HEK293 (cell line): Measurements from ENCODE around the gene CATSPER3.

Experiments used
- HOXA7 ChIP-seq: sonication (generic); formaldehyde crosslinking; IDR thresholded peaks from 2 replicates; pipeline ENCODE4 v1.8.1; 2022; ENCODE audit warnings: missing genetic modification reagents, borderline replicate concordance
- SP2 ChIP-seq: fragments of 450-650 bp; formaldehyde crosslinking; IDR thresholded peaks from 2 replicates; pipeline ENCODE4 v1.5.1; 2016; ENCODE audit warnings: missing biosample characterization, missing genetic modification characterization
- ZBTB8A ChIP-seq: fragments of 450-650 bp; formaldehyde crosslinking; IDR thresholded peaks from 2 replicates; pipeline ENCODE4 v1.5.1; 2016; ENCODE audit warnings: missing biosample characterization, missing genetic modification characterization
- ZFP3 ChIP-seq: fragments of 450-650 bp; formaldehyde crosslinking; IDR thresholded peaks from 2 replicates; pipeline ENCODE4 v1.5.1; 2016; ENCODE audit warnings: low read depth, missing biosample characterization, missing genetic modification characterization
- ZFP41 ChIP-seq: fragments of 450-650 bp; formaldehyde crosslinking; IDR thresholded peaks from 2 replicates; pipeline ENCODE4 v1.5.1; 2016; ENCODE audit warnings: missing biosample characterization, missing genetic modification characterization, borderline replicate concordance
- ZFP69B ChIP-seq: fragments of 450-650 bp; formaldehyde crosslinking; IDR thresholded peaks from 2 replicates; pipeline ENCODE4 v1.5.1; 2016; ENCODE audit warnings: missing biosample characterization, missing genetic modification characterization
- ZIC2 ChIP-seq: fragments of 450-650 bp; formaldehyde crosslinking; IDR thresholded peaks from 2 replicates; pipeline ENCODE4 v1.5.1; 2016; ENCODE audit warnings: missing biosample characterization, missing genetic modification characterization
- ZNF132 ChIP-seq: fragments of 450-650 bp; formaldehyde crosslinking; IDR thresholded peaks from 2 replicates; pipeline ENCODE4 v1.5.1; 2017; ENCODE audit warnings: missing biosample characterization, missing genetic modification characterization, borderline replicate concordance
- ZNF211 ChIP-seq: fragments of 450-650 bp; formaldehyde crosslinking; IDR thresholded peaks from 2 replicates; pipeline ENCODE4 v1.5.1; 2016; ENCODE audit warnings: low read depth, missing biosample characterization, missing genetic modification characterization
- ZNF239 ChIP-seq: fragments of 450-650 bp; formaldehyde crosslinking; IDR thresholded peaks from 2 replicates; pipeline ENCODE4 v1.5.1; 2016; ENCODE audit warnings: missing biosample characterization, missing genetic modification characterization
- ZNF292 ChIP-seq: fragments of 450-650 bp; formaldehyde crosslinking; IDR thresholded peaks from 2 replicates; pipeline ENCODE4 v1.5.1; 2016; ENCODE audit warnings: low read depth, missing biosample characterization, missing genetic modification characterization, borderline replicate concordance
- ZNF341 ChIP-seq: fragments of 450-650 bp; formaldehyde crosslinking; IDR thresholded peaks from 2 replicates; pipeline ENCODE4; 2016; ENCODE audit warnings: low read depth, missing biosample characterization, missing genetic modification characterization
- ZNF521 ChIP-seq: fragments of 450-650 bp; formaldehyde crosslinking; IDR thresholded peaks from 2 replicates; pipeline ENCODE4 v1.5.1; 2017; ENCODE audit warnings: missing biosample characterization, mild to moderate bottlenecking, missing genetic modification characterization
- ZNF549 ChIP-seq: fragments of 450-650 bp; IDR thresholded peaks from 2 replicates; pipeline ENCODE4 v1.5.1; 2018; ENCODE audit warnings: missing biosample characterization, missing genetic modification characterization, mild to moderate bottlenecking, inconsistent platforms, moderate library complexity
- ZNF585B ChIP-seq: fragments of 450-650 bp; formaldehyde crosslinking; IDR thresholded peaks from 2 replicates; pipeline ENCODE4 v1.5.1; 2016; ENCODE audit warnings: missing biosample characterization, missing genetic modification characterization
- ZNF600 ChIP-seq: fragments of 450-650 bp; formaldehyde crosslinking; IDR thresholded peaks from 2 replicates; pipeline ENCODE4 v1.5.1; 2016; ENCODE audit warnings: missing biosample characterization, missing genetic modification characterization
- TF ChIP-seq, protein P1 (sequence below): fragments of 450-650 bp; formaldehyde crosslinking; IDR thresholded peaks from 2 replicates; pipeline ENCODE4 v1.5.1; 2016; ENCODE audit warnings: missing biosample characterization, missing genetic modification characterization
- TF ChIP-seq, protein P2 (sequence below): fragments of 450-650 bp; formaldehyde crosslinking; IDR thresholded peaks from 2 replicates; pipeline ENCODE4 v1.5.1; 2016; ENCODE audit warnings: missing biosample characterization, missing genetic modification characterization
- TF ChIP-seq, protein P3 (sequence below): fragments of 450-650 bp; formaldehyde crosslinking; IDR thresholded peaks from 2 replicates; pipeline ENCODE4 v1.5.1; 2017; ENCODE audit warnings: missing biosample characterization, missing genetic modification characterization
- TF ChIP-seq, protein P4 (sequence below): fragments of 450-650 bp; formaldehyde crosslinking; IDR thresholded peaks from 2 replicates; pipeline ENCODE4 v1.5.1; 2017; ENCODE audit warnings: missing biosample characterization, mild to moderate bottlenecking, missing genetic modification characterization, moderate library complexity
- TF ChIP-seq, protein P5 (sequence below): fragments of 450-650 bp; formaldehyde crosslinking; IDR thresholded peaks from 2 replicates; pipeline ENCODE4 v1.5.0; 2017; ENCODE audit warnings: missing biosample characterization, missing genetic modification characterization, borderline replicate concordance
- TF ChIP-seq, protein P6 (sequence below): fragments of 450-650 bp; formaldehyde crosslinking; IDR thresholded peaks from 2 replicates; pipeline ENCODE4 v1.5.1; 2016; ENCODE audit warnings: missing biosample characterization, missing genetic modification characterization

The CATSPER3 gene

DNA sequence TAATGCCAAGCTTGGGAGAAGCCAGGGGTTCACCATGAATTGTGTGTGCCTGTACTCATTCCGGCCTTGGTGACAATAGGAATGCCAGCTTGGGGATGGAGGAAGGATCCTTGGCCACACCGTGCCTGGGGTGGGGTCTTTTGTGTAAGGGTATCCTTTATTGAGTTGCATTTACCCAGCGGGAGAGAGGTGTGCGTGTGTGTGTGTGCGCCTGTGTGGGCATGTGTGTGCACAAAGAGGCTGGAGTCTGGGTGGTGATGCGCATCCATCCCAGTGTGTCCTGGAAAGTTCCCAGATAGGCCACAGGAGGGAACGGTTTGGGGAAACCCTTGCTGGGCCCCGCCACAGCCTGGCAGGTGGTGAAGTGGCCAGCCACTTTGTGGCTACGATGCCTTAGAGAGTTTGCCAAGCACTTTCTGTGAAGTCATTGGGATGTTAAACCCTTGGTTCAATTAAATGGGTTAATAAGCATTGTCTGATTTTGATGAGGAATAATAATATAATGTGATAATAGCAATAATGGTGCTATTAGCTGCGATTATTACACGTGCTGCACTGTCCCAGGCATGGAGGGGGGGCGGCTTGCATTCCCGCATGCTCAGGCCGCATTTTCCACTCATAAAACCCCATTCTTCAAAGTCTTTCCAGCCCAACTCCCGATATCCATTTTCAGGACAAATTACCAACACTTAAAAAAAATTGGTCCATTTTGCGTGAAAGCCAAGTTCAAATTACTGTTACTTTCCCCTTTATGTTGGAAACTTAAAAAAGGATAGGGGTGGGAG is 52.6 kb downstream of the CATSPER3 start (continued):
- TF ChIP-seq, protein P1, sequence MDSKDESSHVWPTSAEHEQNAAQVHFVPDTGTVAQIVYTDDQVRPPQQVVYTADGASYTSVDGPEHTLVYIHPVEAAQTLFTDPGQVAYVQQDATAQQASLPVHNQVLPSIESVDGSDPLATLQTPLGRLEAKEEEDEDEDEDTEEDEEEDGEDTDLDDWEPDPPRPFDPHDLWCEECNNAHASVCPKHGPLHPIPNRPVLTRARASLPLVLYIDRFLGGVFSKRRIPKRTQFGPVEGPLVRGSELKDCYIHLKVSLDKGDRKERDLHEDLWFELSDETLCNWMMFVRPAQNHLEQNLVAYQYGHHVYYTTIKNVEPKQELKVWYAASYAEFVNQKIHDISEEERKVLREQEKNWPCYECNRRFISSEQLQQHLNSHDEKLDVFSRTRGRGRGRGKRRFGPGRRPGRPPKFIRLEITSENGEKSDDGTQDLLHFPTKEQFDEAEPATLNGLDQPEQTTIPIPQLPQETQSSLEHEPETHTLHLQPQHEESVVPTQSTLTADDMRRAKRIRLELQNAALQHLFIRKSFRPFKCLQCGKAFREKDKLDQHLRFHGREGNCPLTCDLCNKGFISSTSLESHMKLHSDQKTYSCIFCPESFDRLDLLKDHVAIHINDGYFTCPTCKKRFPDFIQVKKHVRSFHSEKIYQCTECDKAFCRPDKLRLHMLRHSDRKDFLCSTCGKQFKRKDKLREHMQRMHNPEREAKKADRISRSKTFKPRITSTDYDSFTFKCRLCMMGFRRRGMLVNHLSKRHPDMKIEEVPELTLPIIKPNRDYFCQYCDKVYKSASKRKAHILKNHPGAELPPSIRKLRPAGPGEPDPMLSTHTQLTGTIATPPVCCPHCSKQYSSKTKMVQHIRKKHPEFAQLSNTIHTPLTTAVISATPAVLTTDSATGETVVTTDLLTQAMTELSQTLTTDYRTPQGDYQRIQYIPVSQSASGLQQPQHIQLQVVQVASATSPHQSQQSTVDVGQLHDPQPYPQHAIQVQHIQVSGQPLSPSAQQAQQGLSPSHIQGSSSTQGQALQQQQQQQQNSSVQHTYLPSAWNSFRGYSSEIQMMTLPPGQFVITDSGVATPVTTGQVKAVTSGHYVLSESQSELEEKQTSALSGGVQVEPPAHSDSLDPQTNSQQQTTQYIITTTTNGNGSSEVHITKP (tag by site-specific recombination): no peak
- TF ChIP-seq ZNF211 (no peak), ZNF521 (tag by site-specific recombination) (no peak), ZNF341 (tag by site-specific recombination) (no peak), ZNF585B (tag by site-specific recombination) (no peak), HOXA7 (CRISPR knock-in tag) (no peak), ZBTB8A (tag by site-specific recombination) (no peak), SP2 (no peak), ZIC2 (tag by site-specific recombination) (peak; percentile 77), ZFP41 (tag by site-specific recombination) (no peak), ZNF292 (tag by site-specific recombination) (no peak), ZFP3 (tag by site-specific recombination) (no peak), ZNF549 (no peak), ZFP69B (tag by site-specific recombination) (peak; percentile 62; the same call in 1 of the 2 replicates), ZNF239 (no peak), ZNF132 (tag by site-specific recombination) (no peak), ZNF600 (tag by site-specific recombination) (peak; percentile 32; the same call in 1 of the 2 replicates)
- TF ChIP-seq, protein P2, sequence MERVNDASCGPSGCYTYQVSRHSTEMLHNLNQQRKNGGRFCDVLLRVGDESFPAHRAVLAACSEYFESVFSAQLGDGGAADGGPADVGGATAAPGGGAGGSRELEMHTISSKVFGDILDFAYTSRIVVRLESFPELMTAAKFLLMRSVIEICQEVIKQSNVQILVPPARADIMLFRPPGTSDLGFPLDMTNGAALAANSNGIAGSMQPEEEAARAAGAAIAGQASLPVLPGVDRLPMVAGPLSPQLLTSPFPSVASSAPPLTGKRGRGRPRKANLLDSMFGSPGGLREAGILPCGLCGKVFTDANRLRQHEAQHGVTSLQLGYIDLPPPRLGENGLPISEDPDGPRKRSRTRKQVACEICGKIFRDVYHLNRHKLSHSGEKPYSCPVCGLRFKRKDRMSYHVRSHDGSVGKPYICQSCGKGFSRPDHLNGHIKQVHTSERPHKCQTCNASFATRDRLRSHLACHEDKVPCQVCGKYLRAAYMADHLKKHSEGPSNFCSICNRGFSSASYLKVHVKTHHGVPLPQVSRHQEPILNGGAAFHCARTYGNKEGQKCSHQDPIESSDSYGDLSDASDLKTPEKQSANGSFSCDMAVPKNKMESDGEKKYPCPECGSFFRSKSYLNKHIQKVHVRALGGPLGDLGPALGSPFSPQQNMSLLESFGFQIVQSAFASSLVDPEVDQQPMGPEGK (tag by site-specific recombination): no peak
- TF ChIP-seq, protein P3, sequence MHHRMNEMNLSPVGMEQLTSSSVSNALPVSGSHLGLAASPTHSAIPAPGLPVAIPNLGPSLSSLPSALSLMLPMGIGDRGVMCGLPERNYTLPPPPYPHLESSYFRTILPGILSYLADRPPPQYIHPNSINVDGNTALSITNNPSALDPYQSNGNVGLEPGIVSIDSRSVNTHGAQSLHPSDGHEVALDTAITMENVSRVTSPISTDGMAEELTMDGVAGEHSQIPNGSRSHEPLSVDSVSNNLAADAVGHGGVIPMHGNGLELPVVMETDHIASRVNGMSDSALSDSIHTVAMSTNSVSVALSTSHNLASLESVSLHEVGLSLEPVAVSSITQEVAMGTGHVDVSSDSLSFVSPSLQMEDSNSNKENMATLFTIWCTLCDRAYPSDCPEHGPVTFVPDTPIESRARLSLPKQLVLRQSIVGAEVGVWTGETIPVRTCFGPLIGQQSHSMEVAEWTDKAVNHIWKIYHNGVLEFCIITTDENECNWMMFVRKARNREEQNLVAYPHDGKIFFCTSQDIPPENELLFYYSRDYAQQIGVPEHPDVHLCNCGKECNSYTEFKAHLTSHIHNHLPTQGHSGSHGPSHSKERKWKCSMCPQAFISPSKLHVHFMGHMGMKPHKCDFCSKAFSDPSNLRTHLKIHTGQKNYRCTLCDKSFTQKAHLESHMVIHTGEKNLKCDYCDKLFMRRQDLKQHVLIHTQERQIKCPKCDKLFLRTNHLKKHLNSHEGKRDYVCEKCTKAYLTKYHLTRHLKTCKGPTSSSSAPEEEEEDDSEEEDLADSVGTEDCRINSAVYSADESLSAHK (tag by site-specific recombination): no peak
- TF ChIP-seq, protein P4, sequence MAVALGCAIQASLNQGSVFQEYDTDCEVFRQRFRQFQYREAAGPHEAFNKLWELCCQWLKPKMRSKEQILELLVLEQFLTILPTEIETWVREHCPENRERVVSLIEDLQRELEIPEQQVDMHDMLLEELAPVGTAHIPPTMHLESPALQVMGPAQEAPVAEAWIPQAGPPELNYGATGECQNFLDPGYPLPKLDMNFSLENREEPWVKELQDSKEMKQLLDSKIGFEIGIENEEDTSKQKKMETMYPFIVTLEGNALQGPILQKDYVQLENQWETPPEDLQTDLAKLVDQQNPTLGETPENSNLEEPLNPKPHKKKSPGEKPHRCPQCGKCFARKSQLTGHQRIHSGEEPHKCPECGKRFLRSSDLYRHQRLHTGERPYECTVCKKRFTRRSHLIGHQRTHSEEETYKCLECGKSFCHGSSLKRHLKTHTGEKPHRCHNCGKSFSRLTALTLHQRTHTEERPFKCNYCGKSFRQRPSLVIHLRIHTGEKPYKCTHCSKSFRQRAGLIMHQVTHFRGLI (tag by site-specific recombination): peak; percentile 67
- TF ChIP-seq, protein P5, sequence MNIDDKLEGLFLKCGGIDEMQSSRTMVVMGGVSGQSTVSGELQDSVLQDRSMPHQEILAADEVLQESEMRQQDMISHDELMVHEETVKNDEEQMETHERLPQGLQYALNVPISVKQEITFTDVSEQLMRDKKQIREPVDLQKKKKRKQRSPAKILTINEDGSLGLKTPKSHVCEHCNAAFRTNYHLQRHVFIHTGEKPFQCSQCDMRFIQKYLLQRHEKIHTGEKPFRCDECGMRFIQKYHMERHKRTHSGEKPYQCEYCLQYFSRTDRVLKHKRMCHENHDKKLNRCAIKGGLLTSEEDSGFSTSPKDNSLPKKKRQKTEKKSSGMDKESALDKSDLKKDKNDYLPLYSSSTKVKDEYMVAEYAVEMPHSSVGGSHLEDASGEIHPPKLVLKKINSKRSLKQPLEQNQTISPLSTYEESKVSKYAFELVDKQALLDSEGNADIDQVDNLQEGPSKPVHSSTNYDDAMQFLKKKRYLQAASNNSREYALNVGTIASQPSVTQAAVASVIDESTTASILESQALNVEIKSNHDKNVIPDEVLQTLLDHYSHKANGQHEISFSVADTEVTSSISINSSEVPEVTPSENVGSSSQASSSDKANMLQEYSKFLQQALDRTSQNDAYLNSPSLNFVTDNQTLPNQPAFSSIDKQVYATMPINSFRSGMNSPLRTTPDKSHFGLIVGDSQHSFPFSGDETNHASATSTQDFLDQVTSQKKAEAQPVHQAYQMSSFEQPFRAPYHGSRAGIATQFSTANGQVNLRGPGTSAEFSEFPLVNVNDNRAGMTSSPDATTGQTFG (tag by site-specific recombination): no peak
- TF ChIP-seq, protein P6, sequence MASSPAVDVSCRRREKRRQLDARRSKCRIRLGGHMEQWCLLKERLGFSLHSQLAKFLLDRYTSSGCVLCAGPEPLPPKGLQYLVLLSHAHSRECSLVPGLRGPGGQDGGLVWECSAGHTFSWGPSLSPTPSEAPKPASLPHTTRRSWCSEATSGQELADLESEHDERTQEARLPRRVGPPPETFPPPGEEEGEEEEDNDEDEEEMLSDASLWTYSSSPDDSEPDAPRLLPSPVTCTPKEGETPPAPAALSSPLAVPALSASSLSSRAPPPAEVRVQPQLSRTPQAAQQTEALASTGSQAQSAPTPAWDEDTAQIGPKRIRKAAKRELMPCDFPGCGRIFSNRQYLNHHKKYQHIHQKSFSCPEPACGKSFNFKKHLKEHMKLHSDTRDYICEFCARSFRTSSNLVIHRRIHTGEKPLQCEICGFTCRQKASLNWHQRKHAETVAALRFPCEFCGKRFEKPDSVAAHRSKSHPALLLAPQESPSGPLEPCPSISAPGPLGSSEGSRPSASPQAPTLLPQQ (tag by site-specific recombination): peak; percentile 78
- TF ChIP-seq, all 188 proteins: peak for 7
